Raji (cell line): Measurements from ENCODE around the gene ATG9B.
A peak's percentile ranks its signal among the peaks of the same experiment; 100 is the strongest.

Source experiments
- POLR2A ChIP-seq: IDR thresholded peaks from 2 replicates; pipeline ENCODE4 v1.6.1; 2011; ENCODE audit warnings: low read depth, low read length, control low read depth; ENCODE audit not compliant: insufficient read depth

Gene ATG9B

GRCh38 chr7:151015967-151016366 lies 8.3 kb downstream of the ATG9B start:
- 0 out of 2 replicates have a peak, but pooled peaks have one; percentile 1 for TF ChIP-seq POLR2A

GRCh38 chr7:151014950-151015349 lies 9.3 kb downstream of the ATG9B start:
- no peak for TF ChIP-seq POLR2A

GRCh38 chr7:151013733-151014497 lies 10.4 kb downstream of the ATG9B start:
- TF ChIP-seq POLR2A: no peak

GRCh38 chr7:151013356-151013732 lies 10.9 kb downstream of the ATG9B start:
- TF ChIP-seq POLR2A: no peak

- TF ChIP-seq POLR2A: no peak
Measured at GRCh38 chr7:151012911-151013347, 11.4 kb downstream of the ATG9B start.

- no peak for TF ChIP-seq POLR2A
Measured at GRCh38 chr7:151012031-151012692, 12.1 kb downstream of the ATG9B start.

GRCh38 chr7:151011097-151011409 lies 13.2 kb downstream of the ATG9B start:
- no peak for TF ChIP-seq POLR2A

GRCh38 chr7:151010307-151011096 lies 13.8 kb downstream of the ATG9B start:
- no peak for TF ChIP-seq POLR2A

GRCh38 chr7:151010037-151010306 lies 14.3 kb downstream of the ATG9B start:
- no peak for TF ChIP-seq POLR2A

- no peak for TF ChIP-seq POLR2A
Measured at GRCh38 chr7:151009327-151010036, 14.8 kb downstream of the ATG9B start.

- TF ChIP-seq POLR2A: peak; percentile 73; the same call in 1 of the 2 replicates
Measured at GRCh38 chr7:151008511-151009323, 15.6 kb downstream of the ATG9B start.

GRCh38 chr7:151008143-151008510 lies 16.2 kb downstream of the ATG9B start:
- no peak for TF ChIP-seq POLR2A

- no peak for TF ChIP-seq POLR2A
Measured at GRCh38 chr7:151007469-151007898, 16.8 kb downstream of the ATG9B start.

GRCh38 chr7:151006590-151007300 lies 17.5 kb downstream of the ATG9B start:
- no peak for TF ChIP-seq POLR2A
